ENCODE data around the gene C19orf44. TPM values are rescaled to one million over a fixed set of nuclear protein-coding genes. Genes with fewer than 3 reads are reported as not detected.

The C19orf44 gene
- total RNA-seq, 2 donors from 2014 or later: 4.9 to 14.8 TPM

GRCh38 chr19:16516381-16516780, 20.2 kb downstream of the C19orf44 start:
- ATAC-seq: no peak
- no peaks in the 10 kb centered on the region for H3K27me3 ChIP-seq
- no peaks in the 10 kb centered on the region for H3K4me1 ChIP-seq
- H3K4me3 ChIP-seq: no peak overlapping the region
- intact Hi-C loops (cut with DNase I): no loop called here
- TF ChIP-seq, protein P1, sequence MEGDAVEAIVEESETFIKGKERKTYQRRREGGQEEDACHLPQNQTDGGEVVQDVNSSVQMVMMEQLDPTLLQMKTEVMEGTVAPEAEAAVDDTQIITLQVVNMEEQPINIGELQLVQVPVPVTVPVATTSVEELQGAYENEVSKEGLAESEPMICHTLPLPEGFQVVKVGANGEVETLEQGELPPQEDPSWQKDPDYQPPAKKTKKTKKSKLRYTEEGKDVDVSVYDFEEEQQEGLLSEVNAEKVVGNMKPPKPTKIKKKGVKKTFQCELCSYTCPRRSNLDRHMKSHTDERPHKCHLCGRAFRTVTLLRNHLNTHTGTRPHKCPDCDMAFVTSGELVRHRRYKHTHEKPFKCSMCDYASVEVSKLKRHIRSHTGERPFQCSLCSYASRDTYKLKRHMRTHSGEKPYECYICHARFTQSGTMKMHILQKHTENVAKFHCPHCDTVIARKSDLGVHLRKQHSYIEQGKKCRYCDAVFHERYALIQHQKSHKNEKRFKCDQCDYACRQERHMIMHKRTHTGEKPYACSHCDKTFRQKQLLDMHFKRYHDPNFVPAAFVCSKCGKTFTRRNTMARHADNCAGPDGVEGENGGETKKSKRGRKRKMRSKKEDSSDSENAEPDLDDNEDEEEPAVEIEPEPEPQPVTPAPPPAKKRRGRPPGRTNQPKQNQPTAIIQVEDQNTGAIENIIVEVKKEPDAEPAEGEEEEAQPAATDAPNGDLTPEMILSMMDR (IDR thresholded peaks at IDR 0.05): no peak
- no peak for TF ChIP-seq POLR2A (IDR thresholded peaks at IDR 0.05)
- no peak overlapping the region for H3K27ac ChIP-seq
- H3K9me3 ChIP-seq: no peaks in the 10 kb centered on the region
- no peak for DNase-seq
- 75 to 89% methylated on average over 14 to 15 of the region's 15 CpGs for WGBS, 2 donors
- peaks cover 14 to 27% of the 10 kb centered on the region in 2 donors for H3K36me3 ChIP-seq (replicated peaks in 1 of 2; ENCODE audit: insufficient read depth in 1 of 2, low read depth in 2 of 2)

GRCh38 chr19:16516923-16517610, 20.9 kb downstream of the C19orf44 start:
- DNase-seq: no peak
- no peaks in the 10 kb centered on the region for H3K4me1 ChIP-seq
- intact Hi-C loops (cut with DNase I): no loop called here
- no peak for ATAC-seq
- H3K4me3 ChIP-seq: no peak overlapping the region
- no peaks in the 10 kb centered on the region for H3K9me3 ChIP-seq
- TF ChIP-seq, protein P1 (IDR thresholded peaks at IDR 0.05): no peak
- TF ChIP-seq POLR2A (IDR thresholded peaks at IDR 0.05): no peak
- H3K27me3 ChIP-seq: no peaks in the 10 kb centered on the region
- WGBS, 2 donors: 84 to 85% methylated on average over 14 of the region's 14 CpGs
- no peak overlapping the region for H3K27ac ChIP-seq
- peaks cover 14 to 27% of the 10 kb centered on the region in 2 donors for H3K36me3 ChIP-seq (replicated peaks in 1 of 2; ENCODE audit: insufficient read depth in 1 of 2, low read depth in 2 of 2)

GRCh38 chr19:16518061-16518460, 21.9 kb downstream of the C19orf44 start:
- H3K27me3 ChIP-seq: no peaks in the 10 kb centered on the region
- intact Hi-C loops (cut with DNase I): no loop called here
- no peak for TF ChIP-seq POLR2A (IDR thresholded peaks at IDR 0.05)
- TF ChIP-seq, protein P1 (IDR thresholded peaks at IDR 0.05): no peak
- no peaks in the 10 kb centered on the region for H3K4me1 ChIP-seq
- H3K9me3 ChIP-seq: no peaks in the 10 kb centered on the region
- no peak for ATAC-seq
- H3K36me3 ChIP-seq (replicated peaks in 1 of 2; ENCODE audit: insufficient read depth in 1 of 2, low read depth in 2 of 2): peaks cover 21 to 34% of the 10 kb centered on the region in 2 donors
- no peak overlapping the region for H3K27ac ChIP-seq
- WGBS, 2 donors: 84% methylated on average over 14 of the region's 14 CpGs
- no peak overlapping the region for H3K4me3 ChIP-seq
- no peak for DNase-seq

DNA sequence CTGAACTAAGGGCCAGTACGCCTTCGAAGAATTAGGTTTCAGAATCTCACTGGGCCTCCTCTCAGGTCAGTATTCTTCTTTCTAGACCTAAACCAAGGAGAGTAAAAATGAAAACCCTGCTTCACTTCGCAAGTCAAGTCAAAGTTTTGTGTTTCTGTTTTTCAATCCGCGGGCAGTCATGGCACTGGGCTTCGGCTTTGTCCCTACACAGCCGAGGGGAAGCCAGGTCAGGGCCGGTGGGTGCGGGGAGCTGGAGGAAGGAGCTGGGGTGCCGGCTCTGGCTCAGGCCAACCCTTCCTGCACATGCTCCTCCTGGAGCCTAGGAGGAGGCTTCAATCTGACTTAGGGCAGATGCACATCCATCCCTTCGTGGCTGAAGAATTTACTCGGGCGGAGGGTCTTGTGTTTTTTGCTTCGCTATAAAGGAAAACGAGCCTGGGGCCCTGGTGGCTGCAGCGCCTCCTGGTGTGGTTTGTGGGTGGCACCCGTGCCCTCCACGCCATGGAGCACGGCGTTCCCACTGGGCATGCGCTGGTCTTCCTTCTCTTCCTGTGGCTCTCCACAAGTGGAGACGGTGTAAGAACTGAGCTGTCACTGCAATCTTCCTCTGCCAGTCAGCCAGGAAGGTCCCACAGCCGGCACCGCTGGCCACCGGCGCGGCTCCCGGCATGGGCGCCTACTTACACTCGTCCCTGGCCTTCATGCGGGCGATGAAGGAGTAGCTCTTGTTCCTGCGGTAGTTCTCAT, 22.5 kb downstream of the C19orf44 start:
- intact Hi-C loops (cut with DNase I): no loop called here
- Histone ChIP-seq H3K36me3 (replicated peaks in 1 of 2; ENCODE audit: insufficient read depth in 1 of 2, low read depth in 2 of 2) (peaks cover 25 to 34% of the 10 kb centered on the region in 2 donors), H3K27ac (no peak overlapping the region), H3K27me3 (no peaks in the 10 kb centered on the region), H3K4me1 (no peaks in the 10 kb centered on the region), H3K4me3 (no peak overlapping the region), H3K9me3 (no peaks in the 10 kb centered on the region)
- ATAC-seq (no peak), DNase-seq (no peak)
- TF ChIP-seq POLR2A (IDR thresholded peaks at IDR 0.05): no peak
- TF ChIP-seq, protein P1 (IDR thresholded peaks at IDR 0.05): no peak
- WGBS, 2 donors: 77 to 88% methylated on average over 17 to 33 of the region's 33 CpGs

Measured in body of pancreas (tissue), 4 donors.